AG04449 (cell line): ENCODE results near the gene PDE6A.

Experiments
- CTCF ChIA-PET: fragments of 350-600 bp; formaldehyde crosslinking; extraction: SDS; loops from one replicate; lab custom pipeline; 2021; ENCODE audit warnings: antibody characterized with exemption; lab: Yijun Ruan, JAX
- POLR2A ChIA-PET: fragments of 400-600, 350-600 bp; formaldehyde crosslinking; extraction: SDS; loops from one replicate; lab custom pipeline; 2020; ENCODE audit warnings: antibody characterized with exemption, inconsistent platforms; lab: Yijun Ruan, JAX
- DNase-seq: peaks from one replicate; pipeline ENCODE4 v3.0.0-alpha.2; 2010; ENCODE audit warnings: low read depth, low spot score
- H3K4me3 ChIP-seq: 2 replicates; pipeline ENCODE4 v1.5.1; 2011; ENCODE audit warnings: low read depth, mild to moderate bottlenecking, control low read depth, low read length
- TF ChIP-seq, protein P1 (sequence below): IDR thresholded peaks from one replicate; pipeline ENCODE4 v1.5.1; 2011; ENCODE audit warnings: mild to moderate bottlenecking, moderate library complexity, low read length, control low read depth, inconsistent platforms; ENCODE audit not compliant: insufficient read depth; ENCODE audit errors: missing control alignments

PDE6A gene

DNA sequence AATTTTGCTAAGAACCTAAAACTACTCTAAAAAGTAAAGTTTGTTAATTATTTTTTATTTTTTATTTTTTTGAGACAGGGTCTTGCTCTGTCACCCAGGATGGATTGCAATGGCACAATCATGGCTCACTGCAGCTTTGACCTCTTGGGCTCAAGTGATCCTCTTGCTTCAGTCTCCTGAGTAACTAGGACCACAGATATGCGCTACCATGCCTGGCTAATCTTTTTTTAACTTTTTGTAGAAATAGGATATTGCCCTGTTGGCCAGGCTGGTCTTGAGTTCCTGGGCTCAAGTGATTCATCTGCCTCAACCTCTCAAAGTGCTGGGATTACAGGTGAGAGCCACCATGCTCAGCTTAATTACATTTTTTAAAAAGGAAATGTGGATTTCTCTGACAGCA lies 45.8 kb downstream of the PDE6A start:
- ChIA-PET POLR2A (no interaction called here), CTCF (interaction anchor here (1.3 kb wide), 1 partner anchor 316 kb away, joined by 3 read pairs; no protein-coding TSS in a partner anchor)
- DNase-seq: no peak
- TF ChIP-seq, protein P1, sequence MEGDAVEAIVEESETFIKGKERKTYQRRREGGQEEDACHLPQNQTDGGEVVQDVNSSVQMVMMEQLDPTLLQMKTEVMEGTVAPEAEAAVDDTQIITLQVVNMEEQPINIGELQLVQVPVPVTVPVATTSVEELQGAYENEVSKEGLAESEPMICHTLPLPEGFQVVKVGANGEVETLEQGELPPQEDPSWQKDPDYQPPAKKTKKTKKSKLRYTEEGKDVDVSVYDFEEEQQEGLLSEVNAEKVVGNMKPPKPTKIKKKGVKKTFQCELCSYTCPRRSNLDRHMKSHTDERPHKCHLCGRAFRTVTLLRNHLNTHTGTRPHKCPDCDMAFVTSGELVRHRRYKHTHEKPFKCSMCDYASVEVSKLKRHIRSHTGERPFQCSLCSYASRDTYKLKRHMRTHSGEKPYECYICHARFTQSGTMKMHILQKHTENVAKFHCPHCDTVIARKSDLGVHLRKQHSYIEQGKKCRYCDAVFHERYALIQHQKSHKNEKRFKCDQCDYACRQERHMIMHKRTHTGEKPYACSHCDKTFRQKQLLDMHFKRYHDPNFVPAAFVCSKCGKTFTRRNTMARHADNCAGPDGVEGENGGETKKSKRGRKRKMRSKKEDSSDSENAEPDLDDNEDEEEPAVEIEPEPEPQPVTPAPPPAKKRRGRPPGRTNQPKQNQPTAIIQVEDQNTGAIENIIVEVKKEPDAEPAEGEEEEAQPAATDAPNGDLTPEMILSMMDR: no peak
- H3K4me3 ChIP-seq: no peak overlapping the region

DNA sequence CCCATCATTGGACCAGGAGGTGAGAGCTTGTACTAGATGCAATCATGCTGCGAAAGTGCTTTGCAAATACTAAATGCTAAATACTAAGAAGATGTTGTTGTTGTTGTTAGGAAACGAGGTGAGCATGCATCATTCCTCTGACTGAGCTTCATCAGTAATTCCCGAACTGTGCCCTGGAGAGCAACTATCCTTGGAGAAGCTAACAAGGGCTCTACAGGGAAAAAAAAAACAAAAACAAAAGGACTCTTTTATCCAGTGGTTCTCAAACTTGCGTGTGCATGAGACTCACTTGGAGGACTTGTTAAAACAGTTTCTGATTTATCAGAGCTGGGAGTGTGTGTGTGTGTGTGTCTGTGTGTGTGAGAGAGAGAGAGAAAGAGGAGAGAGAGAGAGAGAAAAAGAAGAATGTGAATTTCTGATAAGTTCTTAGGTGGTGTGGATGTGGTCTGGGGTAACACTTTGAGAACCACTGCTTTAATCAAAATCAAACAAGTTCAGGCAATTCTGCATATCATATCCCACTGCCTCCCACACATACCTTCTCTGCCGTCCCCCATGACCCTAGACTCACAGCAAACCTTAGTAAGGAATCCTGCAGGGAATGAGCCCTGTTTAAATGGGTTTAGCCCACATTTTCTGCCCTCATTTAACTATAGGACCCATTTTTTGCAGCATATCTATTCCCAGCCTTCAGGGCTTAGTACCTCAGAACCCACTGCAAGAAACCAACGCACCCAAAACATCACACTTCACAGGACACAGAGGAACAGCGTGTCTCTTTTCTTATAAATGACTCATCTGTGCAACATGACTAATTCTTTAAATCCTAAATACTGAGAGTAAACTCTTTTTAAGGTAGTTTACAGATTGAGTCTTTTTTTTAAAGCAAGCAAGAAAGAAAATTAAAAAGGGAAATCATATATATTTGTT lies 48.9 kb downstream of the PDE6A start:
- no peak for DNase-seq
- H3K4me3 ChIP-seq: no peak overlapping the region
- ChIA-PET POLR2A (no interaction called here), CTCF (interaction anchor here (0.6 to 2.4 kb wide), 3 partner anchors 37 to 95 kb away, joined by 3 to 9 read pairs (median 3); no protein-coding TSS in a partner anchor)
- TF ChIP-seq, protein P1: no peak

GRCh38 chr5:149894237-149894636 lies 50.4 kb downstream of the PDE6A start:
- no peak for DNase-seq
- no peak overlapping the region for H3K4me3 ChIP-seq
- POLR2A ChIA-PET: no interaction called here
- TF ChIP-seq, protein P1: no peak
- CTCF ChIA-PET: no interaction called here

DNA sequence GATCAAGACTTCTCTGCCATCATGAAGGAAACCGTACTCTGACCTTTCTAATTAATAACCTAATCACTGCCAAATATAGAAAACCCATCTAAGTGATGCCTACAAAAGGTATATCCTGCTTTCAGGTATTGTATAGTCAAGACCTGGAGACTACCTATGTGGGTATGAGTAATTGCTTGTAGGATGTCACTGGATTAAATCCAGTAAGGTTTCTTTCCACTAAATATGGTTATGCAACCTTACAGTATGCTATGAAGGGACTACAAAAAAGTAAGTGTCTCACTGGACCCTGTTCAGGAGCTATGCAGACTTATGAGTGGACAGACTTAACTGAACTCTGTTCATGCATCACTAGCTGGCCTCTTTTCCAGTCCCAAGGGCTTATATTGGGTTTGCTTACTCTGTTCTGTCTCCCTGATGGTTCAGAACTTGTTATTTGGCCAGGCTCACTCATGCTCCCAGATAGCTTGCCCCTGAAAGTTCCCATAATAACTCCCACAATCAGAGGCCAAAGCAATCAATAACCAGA lies 51.1 kb downstream of the PDE6A start:
- POLR2A ChIA-PET: no interaction called here
- H3K4me3 ChIP-seq: no peak overlapping the region
- CTCF ChIA-PET: interaction anchor here (1.0 to 1.2 kb wide), 2 partner anchors 38 to 69 kb away, joined by 3 read pairs; no protein-coding TSS in a partner anchor
- no peak for DNase-seq
- TF ChIP-seq, protein P1: no peak

- DNase-seq: no peak
- TF ChIP-seq, protein P1: no peak
- ChIA-PET POLR2A (no interaction called here), CTCF (interaction anchor here (0.6 to 1.2 kb wide), 4 partner anchors 36 to 59 kb away, joined by 3 to 8 read pairs (median 4); no protein-coding TSS in a partner anchor)
- no peak overlapping the region for H3K4me3 ChIP-seq
Observed at GRCh38 chr5:149892594-149892993, 52.0 kb downstream of the PDE6A start.

- ChIA-PET POLR2A (no interaction called here), CTCF (no interaction called here)
- TF ChIP-seq, protein P1: no peak
- no peak for DNase-seq
- H3K4me3 ChIP-seq: no peak overlapping the region
Observed at GRCh38 chr5:149888280-149888679, 56.3 kb downstream of the PDE6A start.
